Vagina (tissue), 2 donors: ENCODE measurements around the gene GNB1L.

Source experiments
- POLR2AphosphoS5 ChIP-seq, 2 donors: sonication (generic); formaldehyde crosslinking; IDR thresholded peaks; one replicate each; pipeline ENCODE4 v1.9.0; 2017; ENCODE audit warnings: antibody characterized with exemption in 2 of 2, mild to moderate bottlenecking in 2 of 2, low read depth in 1 of 2; ENCODE audit not compliant: insufficient read depth in 1 of 2
- TF ChIP-seq, protein P1 (sequence below), 3 experiments: fragments of 450-650 bp in 2 of 3; fragments of 200-600 bp in 1 of 3; sonication (generic) in 1 of 3; IDR thresholded peaks; one replicate each; pipeline ENCODE4 v1.5.1; 2017 to 2019; ENCODE audit warnings: antibody characterized with exemption in 3 of 3, mild to moderate bottlenecking in 2 of 3, moderate library complexity in 2 of 3

DNA sequence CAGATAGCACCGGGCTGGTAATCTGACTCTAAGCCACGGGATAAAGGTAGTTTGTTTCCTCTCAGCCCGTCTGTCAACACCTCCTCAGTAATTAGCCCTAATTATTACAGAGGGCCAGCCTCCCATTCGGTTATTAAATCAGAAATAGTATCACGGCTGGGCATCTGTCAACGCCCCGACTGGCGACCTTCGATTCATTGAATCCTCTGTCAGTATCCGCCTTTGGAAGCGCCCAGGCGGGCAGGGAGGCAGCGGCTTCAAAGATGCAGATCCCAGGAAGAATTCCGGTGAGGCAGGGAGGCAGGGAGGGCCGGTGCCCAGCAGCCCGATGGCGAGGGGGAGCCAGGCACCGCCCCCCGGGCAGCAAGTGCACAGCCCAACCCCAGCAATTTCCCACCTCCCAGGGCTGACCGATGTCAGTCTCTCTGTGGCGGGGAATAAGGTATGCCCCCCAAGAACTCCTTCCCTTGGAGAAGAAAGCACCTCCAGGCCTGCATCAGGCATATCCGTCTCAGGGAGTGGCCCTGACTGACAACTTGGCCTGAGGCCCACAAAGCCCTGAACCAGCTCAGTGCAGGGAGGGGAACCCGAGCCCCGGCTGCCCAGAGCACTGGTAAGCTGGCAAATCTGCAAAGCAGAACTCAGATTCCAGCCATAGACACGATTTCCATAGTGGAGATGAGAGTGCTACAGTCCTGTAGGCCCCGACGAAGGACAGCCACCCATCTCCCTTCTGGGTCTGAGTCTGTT is 11.4 kb downstream of the GNB1L start:
- TF ChIP-seq, protein P1, sequence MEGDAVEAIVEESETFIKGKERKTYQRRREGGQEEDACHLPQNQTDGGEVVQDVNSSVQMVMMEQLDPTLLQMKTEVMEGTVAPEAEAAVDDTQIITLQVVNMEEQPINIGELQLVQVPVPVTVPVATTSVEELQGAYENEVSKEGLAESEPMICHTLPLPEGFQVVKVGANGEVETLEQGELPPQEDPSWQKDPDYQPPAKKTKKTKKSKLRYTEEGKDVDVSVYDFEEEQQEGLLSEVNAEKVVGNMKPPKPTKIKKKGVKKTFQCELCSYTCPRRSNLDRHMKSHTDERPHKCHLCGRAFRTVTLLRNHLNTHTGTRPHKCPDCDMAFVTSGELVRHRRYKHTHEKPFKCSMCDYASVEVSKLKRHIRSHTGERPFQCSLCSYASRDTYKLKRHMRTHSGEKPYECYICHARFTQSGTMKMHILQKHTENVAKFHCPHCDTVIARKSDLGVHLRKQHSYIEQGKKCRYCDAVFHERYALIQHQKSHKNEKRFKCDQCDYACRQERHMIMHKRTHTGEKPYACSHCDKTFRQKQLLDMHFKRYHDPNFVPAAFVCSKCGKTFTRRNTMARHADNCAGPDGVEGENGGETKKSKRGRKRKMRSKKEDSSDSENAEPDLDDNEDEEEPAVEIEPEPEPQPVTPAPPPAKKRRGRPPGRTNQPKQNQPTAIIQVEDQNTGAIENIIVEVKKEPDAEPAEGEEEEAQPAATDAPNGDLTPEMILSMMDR (IDR thresholded peaks at IDR 0.05): no peak
- no peak for TF ChIP-seq POLR2AphosphoS5 (IDR thresholded peaks at IDR 0.05; ENCODE audit: insufficient read depth in 1 of 2, low read depth in 1 of 2)
